ENCODE results near the gene SIPA1. TPM values are rescaled to one million over a fixed set of nuclear protein-coding genes. Genes with fewer than 3 reads are reported as not detected.
A peak's percentile ranks its signal among the peaks of the same experiment; 100 is the strongest.

SIPA1 gene
- total and polyA plus RNA-seq, 2 of the 13 experiments (the other 11 are each of a cell fraction or from before 2014, with no cell fraction given), result 5.8 to 7.7 TPM

DNA sequence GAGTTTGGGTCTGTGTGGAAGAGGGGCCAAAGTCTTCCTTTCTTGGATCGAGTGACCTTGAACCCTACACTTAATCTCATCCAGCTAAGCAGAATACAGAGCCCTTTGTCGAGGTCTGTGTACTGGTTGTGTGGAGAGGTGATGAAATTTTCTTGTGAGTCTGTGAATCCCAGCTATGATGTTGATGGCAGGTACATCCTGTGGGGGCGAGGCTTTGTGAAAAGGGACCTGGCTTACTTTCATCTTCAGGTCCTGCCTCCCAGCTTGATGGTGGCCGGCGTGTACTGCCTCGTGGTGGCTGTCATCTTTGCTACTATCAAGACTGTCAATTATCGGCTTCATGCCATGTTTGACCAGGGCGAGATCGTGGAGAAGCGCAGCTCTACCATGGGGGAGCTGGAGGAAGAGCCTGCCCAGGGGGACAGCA is 21.3 kb upstream of the SIPA1 start (continued):
- TF ChIP-seq, protein P1, sequence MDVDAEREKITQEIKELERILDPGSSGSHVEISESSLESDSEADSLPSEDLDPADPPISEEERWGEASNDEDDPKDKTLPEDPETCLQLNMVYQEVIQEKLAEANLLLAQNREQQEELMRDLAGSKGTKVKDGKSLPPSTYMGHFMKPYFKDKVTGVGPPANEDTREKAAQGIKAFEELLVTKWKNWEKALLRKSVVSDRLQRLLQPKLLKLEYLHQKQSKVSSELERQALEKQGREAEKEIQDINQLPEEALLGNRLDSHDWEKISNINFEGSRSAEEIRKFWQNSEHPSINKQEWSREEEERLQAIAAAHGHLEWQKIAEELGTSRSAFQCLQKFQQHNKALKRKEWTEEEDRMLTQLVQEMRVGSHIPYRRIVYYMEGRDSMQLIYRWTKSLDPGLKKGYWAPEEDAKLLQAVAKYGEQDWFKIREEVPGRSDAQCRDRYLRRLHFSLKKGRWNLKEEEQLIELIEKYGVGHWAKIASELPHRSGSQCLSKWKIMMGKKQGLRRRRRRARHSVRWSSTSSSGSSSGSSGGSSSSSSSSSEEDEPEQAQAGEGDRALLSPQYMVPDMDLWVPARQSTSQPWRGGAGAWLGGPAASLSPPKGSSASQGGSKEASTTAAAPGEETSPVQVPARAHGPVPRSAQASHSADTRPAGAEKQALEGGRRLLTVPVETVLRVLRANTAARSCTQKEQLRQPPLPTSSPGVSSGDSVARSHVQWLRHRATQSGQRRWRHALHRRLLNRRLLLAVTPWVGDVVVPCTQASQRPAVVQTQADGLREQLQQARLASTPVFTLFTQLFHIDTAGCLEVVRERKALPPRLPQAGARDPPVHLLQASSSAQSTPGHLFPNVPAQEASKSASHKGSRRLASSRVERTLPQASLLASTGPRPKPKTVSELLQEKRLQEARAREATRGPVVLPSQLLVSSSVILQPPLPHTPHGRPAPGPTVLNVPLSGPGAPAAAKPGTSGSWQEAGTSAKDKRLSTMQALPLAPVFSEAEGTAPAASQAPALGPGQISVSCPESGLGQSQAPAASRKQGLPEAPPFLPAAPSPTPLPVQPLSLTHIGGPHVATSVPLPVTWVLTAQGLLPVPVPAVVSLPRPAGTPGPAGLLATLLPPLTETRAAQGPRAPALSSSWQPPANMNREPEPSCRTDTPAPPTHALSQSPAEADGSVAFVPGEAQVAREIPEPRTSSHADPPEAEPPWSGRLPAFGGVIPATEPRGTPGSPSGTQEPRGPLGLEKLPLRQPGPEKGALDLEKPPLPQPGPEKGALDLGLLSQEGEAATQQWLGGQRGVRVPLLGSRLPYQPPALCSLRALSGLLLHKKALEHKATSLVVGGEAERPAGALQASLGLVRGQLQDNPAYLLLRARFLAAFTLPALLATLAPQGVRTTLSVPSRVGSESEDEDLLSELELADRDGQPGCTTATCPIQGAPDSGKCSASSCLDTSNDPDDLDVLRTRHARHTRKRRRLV (CRISPR knock-in tag; IDR thresholded peaks at IDR 0.05), result no peak
- no peak for TF ChIP-seq SP1 (IDR thresholded peaks at IDR 0.05)
- TF ChIP-seq SP1 (CRISPR knock-in tag; IDR thresholded peaks at IDR 0.05), result peak; percentile 26; the same call in 1 of the 2 replicates
- no peak for TF ChIP-seq ZBTB42 (CRISPR knock-in tag; IDR thresholded peaks at IDR 0.05)
- TF ChIP-seq ZNF30 (CRISPR knock-in tag; IDR thresholded peaks at IDR 0.05), result no peak
- TF ChIP-seq TBP (CRISPR knock-in tag; IDR thresholded peaks at IDR 0.05), result no peak
- TF ChIP-seq MBD4 (IDR thresholded peaks at IDR 0.05; ENCODE audit: borderline replicate concordance, low read length), result no peak
- TF ChIP-seq PHB2 (IDR thresholded peaks at IDR 0.05; ENCODE audit: partially characterized antibody), result no peak
- peak; percentile 26; the same call in 1 of the 2 replicates for TF ChIP-seq HOXA3 (CRISPR knock-in tag; IDR thresholded peaks at IDR 0.05)
- TF ChIP-seq BCL6 (CRISPR knock-in tag; IDR thresholded peaks at IDR 0.05), result peak; percentile 63
- no peak for TF ChIP-seq DNMT1 (CRISPR knock-in tag; IDR thresholded peaks at IDR 0.05)
- no peak for TF ChIP-seq ZNF75D (CRISPR knock-in tag; IDR thresholded peaks at IDR 0.05; ENCODE audit: borderline replicate concordance)
- TF ChIP-seq SETDB1 (CRISPR knock-in tag; IDR thresholded peaks at IDR 0.05; ENCODE audit: borderline replicate concordance), result no peak
- TF ChIP-seq STAT5B (CRISPR knock-in tag; IDR thresholded peaks at IDR 0.05), result no peak
- TF ChIP-seq SPEN (CRISPR knock-in tag; IDR thresholded peaks at IDR 0.05; ENCODE audit: low read depth), result no peak; the same call in 1 of the 2 replicates
- no peak for TF ChIP-seq ZNF652 (CRISPR knock-in tag; IDR thresholded peaks at IDR 0.05; ENCODE audit: borderline replicate concordance, low read depth)
- no peak for TF ChIP-seq BRCA1 (CRISPR knock-in tag; IDR thresholded peaks at IDR 0.05)
- TF ChIP-seq, protein P2, sequence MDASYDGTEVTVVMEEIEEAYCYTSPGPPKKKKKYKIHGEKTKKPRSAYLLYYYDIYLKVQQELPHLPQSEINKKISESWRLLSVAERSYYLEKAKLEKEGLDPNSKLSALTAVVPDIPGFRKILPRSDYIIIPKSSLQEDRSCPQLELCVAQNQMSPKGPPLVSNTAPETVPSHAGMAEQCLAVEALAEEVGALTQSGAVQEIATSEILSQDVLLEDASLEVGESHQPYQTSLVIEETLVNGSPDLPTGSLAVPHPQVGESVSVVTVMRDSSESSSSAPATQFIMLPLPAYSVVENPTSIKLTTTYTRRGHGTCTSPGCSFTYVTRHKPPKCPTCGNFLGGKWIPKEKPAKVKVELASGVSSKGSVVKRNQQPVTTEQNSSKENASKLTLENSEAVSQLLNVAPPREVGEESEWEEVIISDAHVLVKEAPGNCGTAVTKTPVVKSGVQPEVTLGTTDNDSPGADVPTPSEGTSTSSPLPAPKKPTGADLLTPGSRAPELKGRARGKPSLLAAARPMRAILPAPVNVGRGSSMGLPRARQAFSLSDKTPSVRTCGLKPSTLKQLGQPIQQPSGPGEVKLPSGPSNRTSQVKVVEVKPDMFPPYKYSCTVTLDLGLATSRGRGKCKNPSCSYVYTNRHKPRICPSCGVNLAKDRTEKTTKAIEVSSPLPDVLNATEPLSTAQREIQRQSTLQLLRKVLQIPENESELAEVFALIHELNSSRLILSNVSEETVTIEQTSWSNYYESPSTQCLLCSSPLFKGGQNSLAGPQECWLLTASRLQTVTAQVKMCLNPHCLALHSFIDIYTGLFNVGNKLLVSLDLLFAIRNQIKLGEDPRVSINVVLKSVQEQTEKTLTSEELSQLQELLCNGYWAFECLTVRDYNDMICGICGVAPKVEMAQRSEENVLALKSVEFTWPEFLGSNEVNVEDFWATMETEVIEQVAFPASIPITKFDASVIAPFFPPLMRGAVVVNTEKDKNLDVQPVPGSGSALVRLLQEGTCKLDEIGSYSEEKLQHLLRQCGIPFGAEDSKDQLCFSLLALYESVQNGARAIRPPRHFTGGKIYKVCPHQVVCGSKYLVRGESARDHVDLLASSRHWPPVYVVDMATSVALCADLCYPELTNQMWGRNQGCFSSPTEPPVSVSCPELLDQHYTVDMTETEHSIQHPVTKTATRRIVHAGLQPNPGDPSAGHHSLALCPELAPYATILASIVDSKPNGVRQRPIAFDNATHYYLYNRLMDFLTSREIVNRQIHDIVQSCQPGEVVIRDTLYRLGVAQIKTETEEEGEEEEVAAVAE (CRISPR knock-in tag; IDR thresholded peaks at IDR 0.05; ENCODE audit: borderline replicate concordance), result 0 out of 2 replicates have a peak, but pooled peaks have one; percentile 16
- peak; percentile 89 for TF ChIP-seq SAP130 (CRISPR knock-in tag; IDR thresholded peaks at IDR 0.05; ENCODE audit: low read depth)
- TF ChIP-seq SMAD3 (CRISPR knock-in tag; IDR thresholded peaks at IDR 0.05), result peak; percentile 39; the same call in 1 of the 2 replicates
- TF ChIP-seq SUZ12 (IDR thresholded peaks at IDR 0.05; ENCODE audit: low read depth, low read length), result no peak
- TF ChIP-seq HINFP (CRISPR knock-in tag; IDR thresholded peaks at IDR 0.05; ENCODE audit: low read depth), result no peak
- no peak for TF ChIP-seq ZNF766 (CRISPR knock-in tag; IDR thresholded peaks at IDR 0.05; ENCODE audit: borderline replicate concordance)
